ENCODE results near the gene FBXO40.

DNA sequence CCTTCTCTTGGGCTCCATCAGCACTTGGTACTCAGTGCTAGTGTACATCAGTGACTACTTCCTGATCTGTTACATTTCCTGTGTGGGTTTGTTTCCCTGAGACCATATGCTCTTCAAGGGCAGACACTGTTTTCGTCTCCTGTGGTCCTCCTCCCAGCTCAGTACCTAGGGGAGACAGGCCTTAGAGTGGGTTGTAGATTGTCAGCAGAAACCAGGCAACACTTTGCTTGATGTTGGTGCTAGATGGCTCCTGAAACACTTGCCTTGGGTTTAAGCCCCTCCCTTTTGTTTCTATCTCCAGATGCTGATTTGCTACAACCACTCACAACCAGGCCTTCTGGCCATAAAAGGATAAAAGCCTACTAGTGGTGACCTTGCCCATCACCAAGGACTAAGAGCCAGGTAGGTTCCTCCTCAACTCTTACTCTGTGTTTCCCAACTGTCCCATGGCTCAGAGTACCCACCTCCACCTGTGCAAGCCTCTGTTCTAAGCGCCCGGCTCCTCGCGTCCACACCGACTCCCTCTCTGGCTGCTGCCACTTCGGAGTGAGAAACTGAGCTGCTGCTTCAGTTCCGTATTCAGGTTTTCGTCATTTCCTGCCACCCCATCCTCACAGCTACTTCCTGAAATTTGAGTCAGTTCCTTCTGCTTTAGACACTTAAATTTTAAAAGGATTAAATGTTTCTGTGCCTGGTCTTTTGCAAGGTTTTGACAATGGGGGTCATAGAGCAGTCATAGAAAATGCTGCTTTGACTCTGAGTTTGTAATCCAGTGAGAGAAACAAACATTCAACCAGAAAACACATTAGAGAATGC, 67.4 kb downstream of the FBXO40 start, which contains the start of gene HCLS1:
- TF ChIP-seq CTCF (IDR thresholded peaks at IDR 0.05 in 4 of 5, conservative IDR thresholded peaks at IDR 0.05 in 1 of 5) = no peak
- TF ChIP-seq POLR2A (IDR thresholded peaks at IDR 0.05) = peak; percentile 17 to 30
